CD4-positive, alpha-beta T cell treated with Interleukin-17A for 1 hour (primary cell): ENCODE data around the gene PNO1.
A peak's percentile ranks its signal among the peaks of the same experiment; 100 is the strongest.

ENCODE experiments used
- DNase-seq: peaks from one replicate; pipeline ENCODE4 v3.0.0-alpha.2; 2020

PNO1 gene

GRCh38 chr2:68196120-68196716, 38.5 kb downstream of the PNO1 start:
- peak; percentile 65 for DNase-seq

GRCh38 chr2:68200157-68200787, 42.6 kb downstream of the PNO1 start:
- no peak for DNase-seq

DNA sequence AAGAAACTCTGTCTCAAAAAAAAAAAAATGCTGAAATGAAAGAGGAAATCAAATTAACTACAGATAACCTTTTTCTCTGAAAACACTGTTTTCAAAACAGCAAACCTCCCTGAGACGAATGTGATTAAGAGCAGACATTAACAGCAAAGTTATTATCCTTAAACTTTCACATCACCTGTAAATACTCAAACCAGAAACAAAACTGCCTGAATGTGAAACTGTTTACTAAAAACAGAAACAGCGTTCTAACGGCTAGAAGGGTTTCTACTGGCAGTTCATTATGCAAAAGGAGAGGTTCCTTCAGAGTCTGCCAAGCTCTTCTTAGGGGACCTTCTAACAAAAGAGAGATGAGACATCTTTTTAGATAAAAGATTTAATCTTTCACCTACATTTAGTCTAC, 45.9 kb downstream of the PNO1 start:
- peak; percentile 42 for DNase-seq

- no peak for DNase-seq
These were observed 49.1 kb downstream of the PNO1 start for GRCh38 chr2:68206793-68207192.

- no peak for DNase-seq
These were observed 56.7 kb downstream of the PNO1 start for GRCh38 chr2:68214381-68214780.

GRCh38 chr2:68216454-68217310, 59.0 kb downstream of the PNO1 start:
- DNase-seq = no peak

- no peak for DNase-seq
These were observed 60.0 kb downstream of the PNO1 start for GRCh38 chr2:68217729-68218128.

DNA sequence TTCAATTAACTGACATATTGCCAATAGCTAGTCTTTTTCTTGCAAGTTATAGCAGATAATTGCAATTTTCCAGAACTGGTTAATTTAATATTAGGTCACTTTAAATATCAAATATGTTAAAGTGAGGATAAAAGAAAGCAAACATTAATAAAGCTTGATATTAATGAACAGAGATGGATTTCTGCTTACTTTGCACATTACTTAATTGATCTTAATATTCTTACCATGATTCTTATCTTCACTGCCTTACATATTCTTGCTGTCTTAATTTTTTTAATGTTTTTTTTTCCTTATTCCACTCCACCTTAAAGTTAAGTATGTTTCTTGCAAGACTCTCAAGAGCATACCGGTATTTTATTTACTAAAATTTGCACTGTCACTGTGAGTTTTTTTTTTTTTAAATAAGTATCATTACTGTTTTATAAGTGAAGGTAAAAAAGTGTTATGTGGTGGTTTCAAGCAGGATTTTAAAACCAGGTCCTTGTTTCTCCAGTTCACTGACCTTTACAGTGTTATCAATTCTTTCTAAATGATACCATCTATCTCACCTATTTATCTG, 60.7 kb downstream of the PNO1 start:
- no peak for DNase-seq

- DNase-seq = no peak
These were observed 64.6 kb downstream of the PNO1 start for GRCh38 chr2:68222287-68222686.

GRCh38 chr2:68223419-68223818, 65.7 kb downstream of the PNO1 start:
- DNase-seq = no peak

DNA sequence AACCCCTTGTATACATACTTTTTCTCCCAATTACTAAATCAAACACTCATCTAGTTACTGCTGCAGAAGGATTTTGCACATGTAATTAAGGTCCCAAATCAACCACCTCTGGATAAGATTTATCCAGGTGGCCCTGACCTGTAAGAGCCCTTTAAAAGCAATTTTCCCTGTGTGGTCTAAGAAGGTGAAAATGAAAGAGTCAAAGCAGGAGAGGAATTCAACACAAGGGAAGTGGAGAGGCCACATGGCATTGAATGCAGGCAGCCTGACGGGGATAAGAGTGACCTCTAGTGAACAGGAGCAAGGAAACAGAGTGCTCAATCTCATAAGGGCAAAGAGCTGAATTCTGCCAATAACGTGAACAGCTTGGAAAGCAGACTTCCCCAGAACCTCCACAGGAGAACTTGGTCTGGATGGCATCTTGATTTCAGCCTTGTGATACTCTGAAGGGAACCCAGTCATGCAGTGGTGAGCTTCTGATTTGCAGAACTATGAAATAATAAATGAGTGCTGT, 67.5 kb downstream of the PNO1 start:
- peak; percentile 50 for DNase-seq
